Neural cell (in vitro differentiated cells): ENCODE measurements around the gene ANKRD13C. TPM values are rescaled to one million over a fixed set of nuclear protein-coding genes. Genes with fewer than 3 reads are reported as not detected.

Source experiments
- H2AFZ ChIP-seq: fragments of 200-600, 300-800 bp; sonication (generic), shearing (Covaris generic); 2 replicates; pipeline ENCODE4 v1.6.0; 2014; ENCODE audit warnings: low read depth, mild to moderate bottlenecking, antibody characterized with exemption, low read length, moderate library complexity
- H3F3A ChIP-seq: fragments of 200-600 bp; shearing (Covaris generic); 2 replicates; pipeline ENCODE4 v1.6.1; 2016; ENCODE audit warnings: mild to moderate bottlenecking, moderate library complexity, mixed read lengths, antibody characterized with exemption, low read length; ENCODE audit not compliant: insufficient read depth, poor library complexity, severe bottlenecking
- H3K27ac ChIP-seq: fragments of 200-600, 300-800 bp; sonication (generic), shearing (Covaris generic); 2 replicates; pipeline ENCODE4 v1.5.1; 2014; ENCODE audit warnings: mild to moderate bottlenecking, low read length, moderate library complexity
- H3K27me3 ChIP-seq: fragments of 300-800, 200-600 bp; sonication (generic), shearing (Covaris generic); 2 replicates; pipeline ENCODE4 v1.6.0; 2014; ENCODE audit warnings: mild to moderate bottlenecking, low read depth, low read length, moderate library complexity; ENCODE audit not compliant: insufficient read depth
- H3K36me3 ChIP-seq: fragments of 300-800, 200-600 bp; sonication (generic), shearing (Covaris generic); 2 replicates; pipeline ENCODE4 v1.5.1; 2014; ENCODE audit warnings: mild to moderate bottlenecking, antibody characterized with exemption, low read length, moderate library complexity; ENCODE audit not compliant: insufficient read depth
- H3K4me2 ChIP-seq: fragments of 300-800, 200-600 bp; sonication (generic), shearing (Covaris generic); 2 replicates; pipeline ENCODE4 v1.6.0; 2014; ENCODE audit warnings: mild to moderate bottlenecking, low read length
- H3K4me3 ChIP-seq: fragments of 300-800, 200-600 bp; sonication (generic), shearing (Covaris generic); 2 replicates; pipeline ENCODE4 v1.5.1; 2014; ENCODE audit warnings: mild to moderate bottlenecking, low read length, moderate library complexity
- H3K79me2 ChIP-seq: fragments of 200-600 bp; shearing (Covaris generic); replicated peaks from 2 replicates; pipeline ENCODE4 v1.6.0; 2014; ENCODE audit warnings: mild to moderate bottlenecking, low read length, moderate library complexity; ENCODE audit not compliant: insufficient read depth
- H3K9ac ChIP-seq: fragments of 300-800, 200-600 bp; sonication (generic), shearing (Covaris generic); 2 replicates; pipeline ENCODE4 v1.6.1; 2016; ENCODE audit warnings: mild to moderate bottlenecking, low read length, mixed read lengths
- H3K9me2 ChIP-seq: fragments of 200-600 bp; shearing (Covaris generic); 2 replicates; pipeline ENCODE4 v1.6.1; 2016; ENCODE audit warnings: mild to moderate bottlenecking, low read length, mixed read lengths; ENCODE audit not compliant: insufficient read depth
- H3K9me3 ChIP-seq: fragments of 200-600, 300-800 bp; sonication (generic), shearing (Covaris generic); 2 replicates; pipeline ENCODE4 v1.6.1; 2016; ENCODE audit warnings: mild to moderate bottlenecking, mixed run types, low read length, moderate library complexity, mixed read lengths
- H4K20me1 ChIP-seq: fragments of 200-600 bp; shearing (Covaris generic); 2 replicates; pipeline ENCODE4 v1.6.1; 2016; ENCODE audit warnings: mild to moderate bottlenecking, mixed run types; ENCODE audit not compliant: insufficient read depth
- EP300 ChIP-seq: fragments of 450-650 bp; conservative IDR thresholded peaks from 2 replicates; pipeline ENCODE4 v1.6.1; 2014; ENCODE audit warnings: antibody characterized with exemption, mild to moderate bottlenecking, moderate library complexity; ENCODE audit not compliant: poor library complexity, severe bottlenecking
- MXI1 ChIP-seq: fragments of 450-650 bp; conservative IDR thresholded peaks from 2 replicates; pipeline ENCODE4 v1.6.1; 2014; ENCODE audit warnings: antibody characterized with exemption, mild to moderate bottlenecking; ENCODE audit not compliant: poor library complexity, severe bottlenecking
- POLR2AphosphoS5 ChIP-seq: IDR thresholded peaks from 2 replicates; pipeline ENCODE4 v1.6.1; 2012
- REST ChIP-seq: IDR thresholded peaks from 2 replicates; pipeline ENCODE4 v1.6.1; 2012; ENCODE audit warnings: borderline replicate concordance
- SMC3 ChIP-seq: fragments of 450-650 bp; conservative IDR thresholded peaks from 2 replicates; pipeline ENCODE4 v1.6.1; 2014; ENCODE audit warnings: antibody characterized with exemption, mild to moderate bottlenecking, moderate library complexity; ENCODE audit not compliant: poor library complexity
- TAF1 ChIP-seq: IDR thresholded peaks from 2 replicates; pipeline ENCODE4 v1.6.1; 2012; ENCODE audit warnings: low read depth
- polyA plus RNA-seq: library from polyadenylated mRNA; depleted of rRNA; stranded (reverse); fragments of >200 nt; gene quantifications from 2 replicates; pipeline ENCODE4 v1.2.3, GENCODE V29; 2014

The ANKRD13C gene
- polyA plus RNA-seq, 1 donor from 2014 or later: 53.3 TPM

GRCh38 chr1:70286453-70286852, 68.1 kb downstream of the ANKRD13C start:
- Histone ChIP-seq H3K9me2 (no peaks in the 10 kb centered on the region), H3F3A (no peaks in the 10 kb centered on the region)

GRCh38 chr1:70284366-70284765, 70.2 kb downstream of the ANKRD13C start:
- TF ChIP-seq REST: no peak
- no peak for TF ChIP-seq POLR2AphosphoS5
- no peak for TF ChIP-seq MXI1
- no peaks in the 10 kb centered on the region for H3K36me3 ChIP-seq
- H3K9me3 ChIP-seq: no peaks in the 10 kb centered on the region
- no peak overlapping the region for H3K4me2 ChIP-seq
- no peak overlapping the region for H3K4me3 ChIP-seq
- H2AFZ ChIP-seq: no peak overlapping the region
- no peaks in the 10 kb centered on the region for H3K9me2 ChIP-seq
- no peaks in the 10 kb centered on the region for H3K27me3 ChIP-seq
- H3K9ac ChIP-seq: no peak overlapping the region
- H3F3A ChIP-seq: peaks cover 3% of the 10 kb centered on the region
- no peaks in the 10 kb centered on the region for H4K20me1 ChIP-seq
- H3K79me2 ChIP-seq: no peaks in the 10 kb centered on the region
- H3K27ac ChIP-seq: no peak overlapping the region

More at GRCh38 chr1:70286453-70286852, 68.1 kb downstream of the ANKRD13C start:
- Histone ChIP-seq H3K27ac (no peak overlapping the region), H3K4me2 (no peak overlapping the region), H3K79me2 (no peaks in the 10 kb centered on the region), H3K27me3 (no peaks in the 10 kb centered on the region), H3K36me3 (peaks cover 4% of the 10 kb centered on the region), H3K4me3 (no peak overlapping the region), H3K9ac (no peak overlapping the region), H2AFZ (no peak overlapping the region), H3K9me3 (no peaks in the 10 kb centered on the region), H4K20me1 (no peaks in the 10 kb centered on the region)
- TF ChIP-seq TAF1 (no peak), SMC3 (no peak)

- peaks cover 3% of the 10 kb centered on the region for H3F3A ChIP-seq
- H3K27ac ChIP-seq: no peak overlapping the region
Observed at GRCh38 chr1:70278710-70279109, 75.8 kb downstream of the ANKRD13C start.

More at GRCh38 chr1:70278710-70279109, 75.8 kb downstream of the ANKRD13C start:
- no peaks in the 10 kb centered on the region for H3K36me3 ChIP-seq
- H3K4me2 ChIP-seq: no peak overlapping the region
- no peaks in the 10 kb centered on the region for H3K9me2 ChIP-seq
- no peak overlapping the region for H3K4me3 ChIP-seq
- no peaks in the 10 kb centered on the region for H3K27me3 ChIP-seq
- H4K20me1 ChIP-seq: no peaks in the 10 kb centered on the region
- TF ChIP-seq REST (no peak), POLR2AphosphoS5 (no peak), EP300 (no peak), TAF1 (no peak)
- no peak overlapping the region for H3K9ac ChIP-seq
- no peak overlapping the region for H2AFZ ChIP-seq
- H3K9me3 ChIP-seq: no peaks in the 10 kb centered on the region
- no peaks in the 10 kb centered on the region for H3K79me2 ChIP-seq
